WTC11 (cell line): ENCODE measurements around the gene URM1.

Source experiments
- ESRRA ChIP-seq: sonication (generic); formaldehyde crosslinking; IDR thresholded peaks from 2 replicates; pipeline ENCODE4 v1.8.1; 2022; ENCODE audit warnings: mild to moderate bottlenecking, missing genetic modification reagents, borderline replicate concordance
- GABPB1 ChIP-seq: sonication (generic); formaldehyde crosslinking; IDR thresholded peaks from 2 replicates; pipeline ENCODE4 v1.8.1; 2023; ENCODE audit warnings: mild to moderate bottlenecking, missing genetic modification reagents
- NFYB ChIP-seq: sonication (generic); formaldehyde crosslinking; conservative IDR thresholded peaks from 2 replicates; pipeline ENCODE4 v1.8.0; 2022; ENCODE audit warnings: low read depth, missing genetic modification reagents
- TF ChIP-seq, protein P1 (sequence below): fragments of 200-600 bp; IDR thresholded peaks from 2 replicates; pipeline ENCODE4 v1.8.0; 2022; ENCODE audit warnings: antibody characterized with exemption
- TF ChIP-seq, protein P2 (sequence below): sonication (generic); formaldehyde crosslinking; IDR thresholded peaks from 2 replicates; pipeline ENCODE4 v1.8.0; 2022; ENCODE audit warnings: mild to moderate bottlenecking, missing genetic modification reagents
- TF ChIP-seq, protein P3 (sequence below): sonication (generic); formaldehyde crosslinking; IDR thresholded peaks from 2 replicates; pipeline ENCODE4 v1.8.1; 2023; ENCODE audit warnings: mild to moderate bottlenecking, missing genetic modification reagents, moderate library complexity
- TF ChIP-seq, protein P4 (sequence below): sonication (generic); formaldehyde crosslinking; conservative IDR thresholded peaks from 2 replicates; pipeline ENCODE4 v1.8.1; 2022; ENCODE audit warnings: mild to moderate bottlenecking, missing genetic modification reagents

DNA sequence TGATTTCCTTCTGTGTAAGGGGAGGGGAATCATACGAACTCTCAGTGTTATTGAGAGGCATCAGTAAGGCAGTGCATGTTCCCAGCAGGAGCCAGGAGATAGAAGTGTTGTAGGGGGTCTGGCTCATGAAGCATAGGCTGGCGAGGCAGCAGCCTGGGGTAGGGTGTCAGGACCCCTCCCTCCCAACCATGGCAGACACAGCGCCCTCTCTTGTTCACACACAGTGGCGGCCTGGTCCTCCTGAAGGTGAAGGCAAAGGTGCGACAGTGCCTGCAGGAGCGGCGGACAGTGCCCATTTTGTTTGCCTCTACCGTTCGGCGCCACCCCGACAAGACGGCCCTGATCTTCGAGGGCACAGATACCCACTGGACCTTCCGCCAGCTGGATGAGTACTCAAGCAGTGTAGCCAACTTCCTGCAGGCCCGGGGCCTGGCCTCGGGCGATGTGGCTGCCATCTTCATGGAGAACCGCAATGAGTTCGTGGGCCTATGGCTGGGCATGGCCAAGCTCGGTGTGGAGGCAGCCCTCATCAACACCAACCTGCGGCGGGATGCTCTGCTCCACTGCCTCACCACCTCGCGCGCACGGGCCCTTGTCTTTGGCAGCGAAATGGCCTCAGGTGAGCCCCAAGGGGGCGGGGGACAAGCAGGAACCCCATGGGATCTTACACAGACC is 26.1 kb upstream of the URM1 start:
- TF ChIP-seq, protein P1, sequence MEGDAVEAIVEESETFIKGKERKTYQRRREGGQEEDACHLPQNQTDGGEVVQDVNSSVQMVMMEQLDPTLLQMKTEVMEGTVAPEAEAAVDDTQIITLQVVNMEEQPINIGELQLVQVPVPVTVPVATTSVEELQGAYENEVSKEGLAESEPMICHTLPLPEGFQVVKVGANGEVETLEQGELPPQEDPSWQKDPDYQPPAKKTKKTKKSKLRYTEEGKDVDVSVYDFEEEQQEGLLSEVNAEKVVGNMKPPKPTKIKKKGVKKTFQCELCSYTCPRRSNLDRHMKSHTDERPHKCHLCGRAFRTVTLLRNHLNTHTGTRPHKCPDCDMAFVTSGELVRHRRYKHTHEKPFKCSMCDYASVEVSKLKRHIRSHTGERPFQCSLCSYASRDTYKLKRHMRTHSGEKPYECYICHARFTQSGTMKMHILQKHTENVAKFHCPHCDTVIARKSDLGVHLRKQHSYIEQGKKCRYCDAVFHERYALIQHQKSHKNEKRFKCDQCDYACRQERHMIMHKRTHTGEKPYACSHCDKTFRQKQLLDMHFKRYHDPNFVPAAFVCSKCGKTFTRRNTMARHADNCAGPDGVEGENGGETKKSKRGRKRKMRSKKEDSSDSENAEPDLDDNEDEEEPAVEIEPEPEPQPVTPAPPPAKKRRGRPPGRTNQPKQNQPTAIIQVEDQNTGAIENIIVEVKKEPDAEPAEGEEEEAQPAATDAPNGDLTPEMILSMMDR, result no peak
- no peak for TF ChIP-seq ESRRA
- TF ChIP-seq GABPB1 (CRISPR knock-in tag), result no peak
- TF ChIP-seq NFYB (CRISPR knock-in tag), result no peak
- TF ChIP-seq, protein P2, sequence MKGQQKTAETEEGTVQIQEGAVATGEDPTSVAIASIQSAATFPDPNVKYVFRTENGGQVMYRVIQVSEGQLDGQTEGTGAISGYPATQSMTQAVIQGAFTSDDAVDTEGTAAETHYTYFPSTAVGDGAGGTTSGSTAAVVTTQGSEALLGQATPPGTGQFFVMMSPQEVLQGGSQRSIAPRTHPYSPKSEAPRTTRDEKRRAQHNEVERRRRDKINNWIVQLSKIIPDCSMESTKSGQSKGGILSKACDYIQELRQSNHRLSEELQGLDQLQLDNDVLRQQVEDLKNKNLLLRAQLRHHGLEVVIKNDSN (CRISPR knock-in tag), result no peak
- TF ChIP-seq, protein P3, sequence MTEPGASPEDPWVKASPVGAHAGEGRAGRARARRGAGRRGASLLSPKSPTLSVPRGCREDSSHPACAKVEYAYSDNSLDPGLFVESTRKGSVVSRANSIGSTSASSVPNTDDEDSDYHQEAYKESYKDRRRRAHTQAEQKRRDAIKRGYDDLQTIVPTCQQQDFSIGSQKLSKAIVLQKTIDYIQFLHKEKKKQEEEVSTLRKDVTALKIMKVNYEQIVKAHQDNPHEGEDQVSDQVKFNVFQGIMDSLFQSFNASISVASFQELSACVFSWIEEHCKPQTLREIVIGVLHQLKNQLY (CRISPR knock-in tag), result no peak
- TF ChIP-seq, protein P4, sequence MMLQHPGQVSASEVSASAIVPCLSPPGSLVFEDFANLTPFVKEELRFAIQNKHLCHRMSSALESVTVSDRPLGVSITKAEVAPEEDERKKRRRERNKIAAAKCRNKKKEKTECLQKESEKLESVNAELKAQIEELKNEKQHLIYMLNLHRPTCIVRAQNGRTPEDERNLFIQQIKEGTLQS, result no peak
